NT2/D1 (cell line): ENCODE measurements around the gene TENM3.

Experiments
- SUZ12 ChIP-seq: IDR thresholded peaks from 2 replicates; pipeline ENCODE4 v1.6.1; 2011; ENCODE audit not compliant: insufficient read length, insufficient read depth; ENCODE audit errors: extremely low read depth
- YY1 ChIP-seq: IDR thresholded peaks from 2 replicates; pipeline ENCODE4 v1.6.1; 2011; ENCODE audit not compliant: insufficient read length, insufficient read depth
- ZNF274 ChIP-seq: IDR thresholded peaks from 2 replicates; pipeline ENCODE4 v1.6.1; 2011; ENCODE audit warnings: mild to moderate bottlenecking, low read depth, low read length

- TF ChIP-seq ZNF274: no peak
- TF ChIP-seq YY1: no peak
- TF ChIP-seq SUZ12: no peak
Measured at GRCh38 chr4:182255441-182256190, 12.4 kb downstream of the TENM3 start.
